Occipital lobe (tissue), 3 donors: ENCODE measurements around the gene ITGAL. TPM values are rescaled to one million over a fixed set of nuclear protein-coding genes. Genes with fewer than 3 reads are reported as not detected.

Experiments used
- DNase-seq: peaks from one replicate; lab custom pipeline; 2025; lab: John Stamatoyannopoulos, UW
- small RNA-seq: library from RNA; depleted of rRNA; stranded (forward); fragments of <200 nt; gene quantifications from one replicate; pipeline ENCODE3, GENCODE V24; 2014
- total RNA-seq: library from RNA; depleted of rRNA; stranded (reverse); fragments of >200 nt; gene quantifications from one replicate; pipeline ENCODE4 v1.2.3, GENCODE V29; 2014

Gene ITGAL
- total RNA-seq, 1 donor from 2014 or later = 1.1 TPM

DNA sequence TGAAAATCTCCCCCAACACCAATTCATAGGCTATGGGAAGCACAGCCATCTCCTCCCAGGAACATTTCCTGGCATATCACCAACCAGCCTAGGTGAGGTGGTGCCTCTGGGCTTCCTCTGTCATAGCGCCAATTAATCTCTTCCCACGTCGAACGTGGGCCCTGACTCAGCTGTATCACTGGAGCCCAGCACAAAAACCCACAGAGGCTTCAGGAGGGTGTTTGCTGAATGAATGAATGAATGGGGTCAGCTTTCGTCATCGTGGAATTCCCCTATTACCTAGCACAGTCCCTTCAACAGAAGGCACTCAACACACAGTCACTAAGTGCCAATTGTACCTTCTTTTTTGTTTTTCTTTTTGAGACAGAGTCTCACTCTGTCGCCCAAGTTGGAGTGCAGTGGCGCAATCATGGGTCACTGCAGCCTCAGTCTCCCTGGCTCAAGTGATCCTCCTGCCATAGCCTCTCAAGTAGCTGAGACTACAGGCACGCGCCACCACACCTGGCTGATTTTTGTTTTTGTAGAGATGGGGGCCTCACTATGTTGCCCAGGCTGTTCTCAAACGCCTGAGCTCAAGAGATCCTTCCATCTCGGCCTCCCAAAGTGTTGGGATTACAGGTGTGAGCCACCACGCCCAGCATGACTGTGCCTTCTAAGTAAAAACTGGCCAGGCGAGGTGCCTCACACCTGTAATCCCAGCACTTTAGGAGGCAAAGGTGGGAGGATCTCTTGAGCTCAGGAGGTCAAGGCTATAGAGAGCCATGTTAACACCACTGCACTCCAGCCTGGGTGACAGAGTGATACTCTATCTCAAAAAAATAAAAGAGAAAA is 94.8 kb downstream of the ITGAL start:
- no peak for DNase-seq

DNA sequence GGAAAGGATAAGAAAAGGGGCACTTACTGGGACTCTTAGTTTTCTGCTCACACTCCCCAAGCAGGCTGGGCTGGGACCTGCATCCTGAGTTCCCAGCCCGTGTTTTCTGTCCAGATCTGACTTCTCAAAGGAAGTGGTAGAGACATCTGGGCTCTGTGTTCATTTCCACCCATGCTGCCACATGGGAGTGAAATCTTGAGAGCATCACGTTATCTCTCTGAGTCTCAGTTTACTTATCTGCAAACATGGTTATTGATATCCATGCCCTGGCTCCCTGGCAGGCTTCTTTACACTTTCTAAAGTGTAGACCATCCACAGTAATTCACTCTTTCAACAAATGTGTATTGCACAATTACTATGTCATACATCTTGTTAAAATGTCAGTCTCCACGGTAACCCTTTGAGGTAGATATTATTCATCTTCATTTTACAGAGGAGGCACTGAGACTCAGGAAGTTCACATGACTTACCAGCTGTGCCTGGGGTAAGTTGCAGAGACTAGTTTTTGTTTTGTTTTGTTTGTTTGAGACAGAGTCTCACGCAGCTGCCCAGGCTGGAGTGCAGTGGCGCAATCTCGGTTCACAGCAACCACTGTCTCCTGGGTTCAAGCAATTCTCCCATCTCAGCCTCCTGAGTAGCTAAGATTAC is 95.6 kb downstream of the ITGAL start:
- DNase-seq = no peak

DNA sequence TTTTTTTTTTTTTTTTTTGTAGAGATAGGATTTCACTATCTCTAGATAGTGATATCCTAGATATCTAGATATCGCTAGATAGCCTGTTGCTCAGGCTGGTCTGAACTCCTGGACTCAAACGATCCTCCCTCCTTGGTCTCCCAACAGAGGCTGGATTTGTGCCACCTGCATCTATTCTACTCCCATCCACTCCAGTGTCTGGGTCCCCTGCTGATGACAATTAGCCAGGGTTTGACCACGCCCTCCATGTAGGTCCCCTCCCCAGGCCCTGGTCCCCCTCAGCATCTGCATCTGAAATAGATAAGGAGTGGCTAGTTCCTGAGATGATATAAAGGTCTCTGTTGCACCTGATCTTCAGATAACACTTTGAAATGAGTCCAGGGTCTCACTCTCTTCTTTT is 96.7 kb downstream of the ITGAL start:
- DNase-seq = no peak

DNA sequence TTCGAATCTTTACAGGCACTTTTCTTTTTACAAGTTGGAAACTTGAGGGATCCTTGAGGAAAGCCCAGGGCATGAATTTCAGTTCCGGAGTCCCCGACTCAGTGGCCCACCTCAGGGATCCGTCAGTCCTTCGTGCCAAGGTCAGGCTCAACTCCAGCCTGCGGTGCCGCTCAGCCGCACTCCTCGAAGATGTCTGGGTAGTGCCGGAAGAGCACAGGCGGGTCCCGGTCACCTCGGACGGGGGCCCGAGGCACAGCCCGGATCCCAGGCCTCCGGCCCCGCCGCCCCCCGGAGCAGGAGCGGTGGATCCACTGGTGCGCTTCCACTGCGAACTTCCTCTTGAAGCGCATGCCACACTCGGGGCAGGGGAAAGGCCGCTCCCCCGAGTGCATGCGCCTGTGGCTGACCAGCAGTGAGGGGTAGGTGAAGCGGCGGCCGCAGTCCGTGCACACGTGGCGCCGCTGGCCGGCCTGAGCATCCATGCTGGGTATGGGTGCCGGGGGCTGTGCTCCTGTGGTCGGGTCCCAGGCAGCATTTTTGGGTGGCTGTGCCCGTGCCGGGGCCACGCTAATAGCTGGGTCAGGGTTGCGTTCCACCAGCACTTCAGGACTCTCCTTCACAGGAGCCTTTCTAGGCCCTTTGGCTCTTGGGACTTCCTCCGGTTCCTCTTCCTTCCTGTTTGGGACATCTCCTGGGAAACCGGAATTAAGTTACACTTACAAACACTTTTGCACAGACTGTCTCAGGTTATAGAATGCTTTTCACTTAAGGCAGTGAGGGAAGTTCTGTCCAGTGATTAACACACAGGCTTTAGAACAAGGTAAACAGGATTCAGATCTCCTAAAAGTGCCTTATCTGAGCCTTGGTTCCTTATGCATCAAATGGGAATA is 97.4 kb downstream of the ITGAL start:
- no peak for DNase-seq

DNA sequence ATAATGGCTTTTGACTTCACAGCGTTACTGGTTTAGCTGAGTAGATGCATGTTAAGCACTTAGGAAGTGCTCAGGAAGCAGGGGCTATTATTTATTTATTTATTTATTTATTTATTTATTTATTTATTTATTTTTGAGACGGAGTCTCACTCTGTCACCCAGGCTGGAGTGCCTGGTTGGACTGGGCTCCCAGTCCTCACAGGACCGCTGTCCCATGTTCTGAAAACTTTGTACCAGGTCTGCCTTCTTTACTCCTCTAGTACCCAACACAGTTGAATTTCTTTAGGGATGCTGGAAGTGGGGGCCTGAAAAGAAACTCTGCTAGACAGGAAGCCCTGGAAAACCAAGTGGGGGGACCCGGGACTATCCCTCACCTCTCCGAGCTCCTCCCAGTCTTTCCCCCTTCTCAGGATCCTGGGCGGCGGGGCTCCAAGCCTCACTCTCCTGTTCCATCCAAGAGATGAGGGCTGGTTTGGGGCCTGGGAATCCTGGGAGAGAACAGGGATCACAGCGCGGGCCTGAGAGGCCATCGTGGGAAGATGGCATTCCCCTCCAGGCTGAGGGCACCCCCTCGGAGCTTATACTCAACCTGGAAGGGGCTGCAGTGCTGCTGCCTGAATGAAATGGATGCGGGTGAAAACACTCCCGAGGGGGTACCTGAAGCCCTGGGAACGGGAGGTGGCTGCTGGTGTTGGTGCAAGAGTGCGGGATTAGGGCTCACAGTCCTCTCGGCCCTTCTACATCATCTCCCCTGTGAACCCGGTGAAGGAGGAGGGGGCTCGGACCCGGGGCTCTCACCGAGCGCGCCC is 98.3 kb downstream of the ITGAL start:
- DNase-seq = peak; percentile 52

DNA sequence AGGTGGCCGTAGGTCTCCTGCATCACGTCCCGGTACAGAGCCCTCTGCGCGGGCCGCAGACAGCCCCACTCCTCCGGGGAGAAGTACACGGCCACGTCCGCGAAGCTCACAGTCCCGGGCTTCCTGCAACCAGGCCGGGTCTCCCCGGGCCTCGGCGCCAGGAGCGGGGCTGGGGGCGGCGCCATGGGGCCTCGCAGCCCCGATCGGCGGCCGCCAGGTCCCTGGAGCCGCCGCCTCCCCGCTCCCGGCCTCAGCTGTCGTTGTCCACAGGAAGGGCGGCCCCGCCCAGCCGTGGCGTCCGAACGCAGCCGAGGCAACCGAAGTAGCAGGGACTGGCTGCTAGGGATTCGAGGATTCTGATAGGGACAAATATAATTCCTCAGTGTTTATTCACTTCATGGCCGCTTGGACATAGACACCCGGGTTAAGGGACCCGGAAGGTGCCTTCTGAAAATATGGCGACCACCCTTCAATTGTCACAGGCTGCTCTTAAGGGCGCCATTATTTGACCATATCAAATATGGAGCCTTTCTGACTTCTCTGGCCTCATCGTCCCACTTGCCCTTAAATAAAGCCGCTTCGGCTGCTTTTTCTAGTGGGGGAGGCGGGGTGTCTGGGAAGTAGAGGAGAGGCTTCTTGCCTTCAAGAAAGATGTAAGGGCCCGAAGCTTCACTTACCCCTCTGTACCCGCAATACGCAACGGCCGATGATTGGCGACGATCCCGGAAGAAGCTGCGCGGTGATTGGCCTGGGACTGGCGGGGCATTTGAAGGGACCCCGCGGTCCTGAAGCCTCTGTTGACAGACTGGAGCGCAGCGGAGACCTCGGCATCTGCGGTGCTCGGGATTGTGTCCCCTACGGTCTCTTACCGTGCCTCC is 99.1 kb downstream of the ITGAL start, which contains the start of gene ZNF688:
ZNF688 (minus strand) TSS at position 270 of the 878 bp plus-strand sequence; CDS start at position 185, 85 bp downstream.
- peak; percentile 95 for DNase-seq

Small RNA genes lying within 50 kb of the gene (small RNA-seq; reads per million reads assigned to genes)
- gene MIR4518 (not detected), gene RF00019 (not detected), gene RNU7-61P (not detected)

Other genes with a start within 250 kb of the ITGAL start
- 0.78 TPM for gene NPIPB13, start 224.3 kb upstream of the ITGAL start, total RNA-seq
- gene CD2BP2, start 117.4 kb upstream of the ITGAL start, total RNA-seq = 39.8 TPM
- gene TBC1D10B, start 102.2 kb upstream of the ITGAL start, total RNA-seq = 25.6 TPM
- gene MYL11, start 97.9 kb upstream of the ITGAL start, total RNA-seq = 6.1 TPM
- gene SEPTIN1, start 90.2 kb upstream of the ITGAL start, total RNA-seq = under 0.01 TPM
- gene ZNF48, start 77.3 kb upstream of the ITGAL start, total RNA-seq = 32.0 TPM
- gene ZNF771, start 65.1 kb upstream of the ITGAL start, total RNA-seq = 6.9 TPM
- 29.8 TPM for gene DCTPP1, start 42.7 kb upstream of the ITGAL start, total RNA-seq
- gene SEPHS2, start 26.9 kb upstream of the ITGAL start, total RNA-seq = 12.3 TPM
- 28.4 TPM for gene ZNF768, start 53.8 kb downstream of the ITGAL start, total RNA-seq
- gene ZNF747, start 62.1 kb downstream of the ITGAL start, total RNA-seq = 12.6 TPM
- 6.9 TPM for gene ZNF764, start 85.6 kb downstream of the ITGAL start, total RNA-seq
- 5.9 TPM for gene ZNF688, start 99.0 kb downstream of the ITGAL start, total RNA-seq
- 16.1 TPM for gene ZNF785, start 113.0 kb downstream of the ITGAL start, total RNA-seq
- 8.9 TPM for gene ZNF689, start 137.6 kb downstream of the ITGAL start, total RNA-seq
- gene PRR14, start 178.2 kb downstream of the ITGAL start, total RNA-seq = 9.2 TPM
- gene FBRS, start 185.7 kb downstream of the ITGAL start, total RNA-seq = 11.5 TPM
- 21.7 TPM for gene SRCAP, start 226.4 kb downstream of the ITGAL start, total RNA-seq